Lung (tissue), 12 donors: Measurements from ENCODE around the gene SEMA3C. TPM values are rescaled to one million over a fixed set of nuclear protein-coding genes. Genes with fewer than 3 reads are reported as not detected.

Source experiments
- ATAC-seq: fragments of 200-7000 bp; cut with Tn5 transposase; one replicate; pipeline ENCODE4 v1.9.1; 2020; ENCODE audit warnings: moderate number of reproducible peaks; ENCODE audit not compliant: insufficient read depth, low FRiP score
- DNase-seq, 3 donors: peaks; one replicate each; pipeline ENCODE4 v3.0.0-alpha.2; 2013 to 2017
- H3K27ac ChIP-seq, 2 donors: one replicate each; pipeline ENCODE4 v1.5.1; 2013; ENCODE audit warnings: mild to moderate bottlenecking in 2 of 2, moderate library complexity in 2 of 2, control low read depth in 1 of 2, inconsistent platforms in 1 of 2, low read depth in 1 of 2, low read length in 1 of 2
- H3K27me3 ChIP-seq, 3 donors: one replicate each; pipeline ENCODE4 v1.5.1; 2013; ENCODE audit warnings: low read length in 2 of 3; ENCODE audit not compliant: control insufficient read depth in 3 of 3, insufficient read depth in 3 of 3
- H3K36me3 ChIP-seq, 4 donors: one replicate each; pipeline ENCODE4 v1.5.1; 2013; ENCODE audit warnings: low read length in 4 of 4, mild to moderate bottlenecking in 1 of 4, moderate library complexity in 1 of 4; ENCODE audit not compliant: control insufficient read depth in 4 of 4, insufficient read depth in 4 of 4
- H3K4me1 ChIP-seq, 5 donors: one replicate each; pipeline ENCODE4 v1.5.1; 2013; ENCODE audit warnings: low read length in 5 of 5, mild to moderate bottlenecking in 2 of 5, moderate library complexity in 1 of 5; ENCODE audit not compliant: control insufficient read depth in 5 of 5, insufficient read depth in 5 of 5
- H3K4me3 ChIP-seq: one replicate; pipeline ENCODE4 v1.5.1; 2013; ENCODE audit warnings: mild to moderate bottlenecking, control low read depth, moderate library complexity
- H3K9ac ChIP-seq, 2 donors: one replicate each; pipeline ENCODE4 v1.5.1; 2013; ENCODE audit warnings: low read length in 2 of 2, control low read depth in 1 of 2; ENCODE audit not compliant: insufficient read depth in 1 of 2
- H3K9me3 ChIP-seq, 4 donors: one replicate each; pipeline ENCODE4 v1.5.1; 2013; ENCODE audit warnings: low read length in 3 of 4, mild to moderate bottlenecking in 1 of 4, moderate library complexity in 1 of 4; ENCODE audit not compliant: control insufficient read depth in 4 of 4, insufficient read depth in 3 of 4
- CTCF ChIP-seq: IDR thresholded peaks from 2 replicates; pipeline ENCODE4 v1.5.1; 2012; ENCODE audit warnings: mild to moderate bottlenecking; ENCODE audit errors: control extremely low read depth, extremely low read depth
- WGBS, 2 donors: extraction: QIAGEN DNeasy Blood & Tissue Kit; methylation state at CpG; one replicate each; pipeline ENCODE4 v1.1.7; 2013; 5-methylcytosine and 5-hydroxymethylcytosine counted together
- polyA plus RNA-seq, 2 donors: library from polyadenylated mRNA; stranded (reverse); fragments of 200-250 nt; gene quantifications; one replicate each; pipeline ENCODE4 v1.2.1, GENCODE V29; 2013
- total RNA-seq, 2 donors: library from RNA; depleted of rRNA in 1 of 2; stranded (reverse); fragments of >200 nt in 1 of 2; gene quantifications; one replicate each; pipeline ENCODE4 v1.2.1, GENCODE V29; 2014 to 2021
- donor health status: control.
- donor health status: control.
- donor health status: Bipolar disorder and iron deficiency.
- donor health status: healthy.
- donor health status: DM: yes; HTN: yes; CAD: no.

SEMA3C gene
- total and polyA plus RNA-seq, 4 donors: 6.9 to 87.2 (median 33.7) TPM

DNA sequence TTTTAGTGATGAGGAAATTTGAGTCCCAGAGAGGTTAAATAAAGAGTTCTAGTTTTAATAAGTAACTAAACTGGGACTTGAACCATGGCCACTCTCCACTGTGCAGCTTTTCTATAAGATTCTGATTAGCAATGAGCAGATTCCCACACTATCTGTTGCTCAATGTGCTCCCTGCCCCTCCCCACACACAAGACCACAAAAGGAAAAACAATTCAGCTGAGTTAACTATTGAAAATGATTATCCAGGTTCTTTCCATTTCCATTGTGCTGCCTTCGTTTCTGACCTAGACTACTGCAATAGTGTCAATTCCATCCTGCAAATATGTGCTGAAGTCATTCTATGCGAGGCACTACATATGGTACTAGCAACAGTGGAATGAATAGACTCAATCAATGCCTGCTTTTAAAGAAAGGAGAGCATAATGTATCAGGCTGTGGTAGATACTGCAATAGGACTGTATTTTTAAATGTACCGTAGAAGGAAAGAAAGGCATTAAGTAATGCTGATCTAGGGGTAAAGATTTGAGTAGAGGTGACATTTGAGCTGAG is 97.0 kb downstream of the SEMA3C start:
- TF ChIP-seq CTCF: no peak
- WGBS, 2 donors: 81 to 94% methylated on average over 3 of the region's 3 CpGs
- no peaks in the 10 kb centered on the region for H3K9me3 ChIP-seq

GRCh38 chr7:80819503-80819902 is 99.3 kb downstream of the SEMA3C start:
- H3K4me1 ChIP-seq: peaks cover 0 to 6% (median 2%) of the 10 kb centered on the region in 5 donors

More for the DNA sequence above, 97.0 kb downstream of the SEMA3C start:
- no peak overlapping the region for H3K27ac ChIP-seq
- no peak overlapping the region for H3K9ac ChIP-seq
- H3K27me3 ChIP-seq: no peaks in the 10 kb centered on the region
- ATAC-seq (no peak), DNase-seq (no peak)
- no peaks in the 10 kb centered on the region for H3K36me3 ChIP-seq
- H3K4me1 ChIP-seq: peaks cover 0 to 7% (median 1%) of the 10 kb centered on the region in 5 donors
- H3K4me3 ChIP-seq: no peak overlapping the region

GRCh38 chr7:80818181-80818580 is 100.7 kb downstream of the SEMA3C start:
- Histone ChIP-seq H3K27ac (no peak overlapping the region), H3K9me3 (no peaks in the 10 kb centered on the region), H3K4me1 (peaks cover 0 to 6% (median 2%) of the 10 kb centered on the region in 5 donors), H3K36me3 (no peaks in the 10 kb centered on the region), H3K9ac (no peak overlapping the region), H3K4me3 (no peak overlapping the region), H3K27me3 (no peaks in the 10 kb centered on the region)
- WGBS, 2 donors: 84 to 87% methylated on average over 5 of the region's 5 CpGs
- DNase-seq: no peak
- ATAC-seq: no peak
- TF ChIP-seq CTCF: no peak

More at GRCh38 chr7:80819503-80819902, 99.3 kb downstream of the SEMA3C start:
- H3K36me3 ChIP-seq: no peaks in the 10 kb centered on the region
- DNase-seq (no peak), ATAC-seq (no peak)
- H3K27me3 ChIP-seq: no peaks in the 10 kb centered on the region
- H3K27ac ChIP-seq: no peak overlapping the region
- no peak overlapping the region for H3K9ac ChIP-seq
- no peak overlapping the region for H3K4me3 ChIP-seq
- no peak for TF ChIP-seq CTCF
- H3K9me3 ChIP-seq: no peaks in the 10 kb centered on the region

DNA sequence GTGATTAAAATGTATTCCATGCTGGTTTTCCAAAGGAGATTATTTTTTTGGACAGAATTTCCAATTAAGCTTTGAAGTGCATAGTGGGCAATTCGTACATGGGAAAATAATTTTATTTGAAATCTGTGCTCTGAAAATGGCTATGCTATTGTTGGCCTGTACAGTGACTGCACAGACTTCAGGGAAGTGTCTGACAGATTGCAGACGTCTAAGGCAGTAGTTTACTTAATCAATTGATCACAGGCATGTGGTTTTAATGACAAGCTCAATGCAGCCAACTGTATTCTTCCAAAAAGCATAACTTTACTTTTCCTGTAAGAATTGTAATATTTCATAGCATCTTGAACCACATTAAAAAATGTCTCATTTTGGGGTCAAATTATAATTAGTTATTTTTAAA is 102.0 kb downstream of the SEMA3C start:
- H3K4me3 ChIP-seq: no peak overlapping the region
- no peak overlapping the region for H3K9ac ChIP-seq
- ATAC-seq: no peak
- H3K9me3 ChIP-seq: no peaks in the 10 kb centered on the region
- no peaks in the 10 kb centered on the region for H3K36me3 ChIP-seq
- no peak for TF ChIP-seq CTCF
- no peak for DNase-seq
- 67 to 73% methylated on average over 2 of the region's 2 CpGs for WGBS, 2 donors
- no peaks in the 10 kb centered on the region for H3K27me3 ChIP-seq
- H3K4me1 ChIP-seq: peaks cover 0 to 6% (median 0%) of the 10 kb centered on the region in 5 donors
- no peak overlapping the region for H3K27ac ChIP-seq
